HepG2 (cell line): Measurements from ENCODE around the gene MFAP2. TPM values are rescaled to one million over a fixed set of nuclear protein-coding genes. Genes with fewer than 3 reads are reported as not detected.

Source experiments
- ATAC-seq: fragments of 200-7000 bp; cut with Tn5 transposase; 3 replicates; pipeline ENCODE4 v1.9.1; 2020; ENCODE audit warnings: mild to moderate bottlenecking, moderate library complexity
- BruUV-seq: library from RNA; stranded (reverse); fragments of 400-500 nt; replicated peaks from 2 replicates; lab custom pipeline; 2021; lab: Mats Ljungman, UMichigan
- CTCF ChIA-PET: fragments of 300-600 bp; formaldehyde crosslinking; extraction: SDS; loops from one replicate; lab custom pipeline; 2021; ENCODE audit warnings: low total read pairs, inconsistent platforms, low intra/inter-chr PET ratio; lab: Yijun Ruan, JAX
- POLR2A ChIA-PET: fragments of 350-600 bp; sonication (Branson Sonifier 250); formaldehyde crosslinking; loops from one replicate; lab custom pipeline; 2020; ENCODE audit warnings: antibody characterized with exemption, inconsistent platforms; lab: Yijun Ruan, JAX
- DNase-seq: peaks from one replicate; pipeline ENCODE4 v3.0.0-alpha.2; 2015; ENCODE audit warnings: low spot score
- FAIRE-seq: peaks from 3 replicates; lab custom pipeline; 2011; peaks lifted over from hg19 to GRCh38; lab: Jason Lieb, UNC
- H2AFZ ChIP-seq: one replicate; pipeline ENCODE4 v1.6.1; 2011; ENCODE audit warnings: low read length, inconsistent platforms
- H3K27ac ChIP-seq: fragments of 300-600 bp; 3 replicates; pipeline ENCODE4 v1.8.0; 2011; ENCODE audit warnings: mixed run types, mild to moderate bottlenecking, mixed read lengths, low read length, inconsistent platforms; ENCODE audit not compliant: insufficient read depth; ENCODE audit errors: extremely low read length
- H3K27me3 ChIP-seq, 2 experiments: fragments of 200-600 bp in 1 of 2; 2 replicates in 1 of 2; 3 replicates in 1 of 2; pipeline versions ENCODE4 v1.6.0 to v1.8.0; 2011; ENCODE audit warnings: low read length in 2 of 2, mild to moderate bottlenecking in 2 of 2, moderate library complexity in 2 of 2, inconsistent platforms in 1 of 2; ENCODE audit not compliant: insufficient read depth in 2 of 2, control insufficient read depth in 1 of 2
- H3K36me3 ChIP-seq, 2 experiments: fragments of 200-600 bp in 1 of 2; replicated peaks in 1 of 2; 2 replicates in 1 of 2; 3 replicates in 1 of 2; pipeline versions ENCODE4 v1.5.1 to v1.8.0; 2011; ENCODE audit warnings: low read length in 2 of 2, inconsistent platforms in 1 of 2; ENCODE audit not compliant: insufficient read depth in 2 of 2, control insufficient read depth in 1 of 2
- H3K4me1 ChIP-seq: 2 replicates; pipeline ENCODE4 v1.5.1; 2012; ENCODE audit warnings: low read length, inconsistent platforms; ENCODE audit not compliant: insufficient read depth
- H3K4me2 ChIP-seq: 2 replicates; pipeline ENCODE4 v1.6.0; 2011; ENCODE audit warnings: low read depth, low read length, inconsistent platforms
- H3K4me3 ChIP-seq, 3 experiments: fragments of 200-600 bp in 1 of 3; sonication (generic), shearing (Covaris generic) in 1 of 3; replicated peaks in 1 of 3; 2 replicates each; pipeline ENCODE4 v1.5.1; 2011 to 2016; ENCODE audit warnings: low read length in 3 of 3, inconsistent platforms in 2 of 3, low read depth in 2 of 3, mild to moderate bottlenecking in 2 of 3, control low read depth in 1 of 3, mixed read lengths in 1 of 3; ENCODE audit not compliant: insufficient read depth in 1 of 3
- H3K79me2 ChIP-seq: one replicate; pipeline ENCODE4 v1.6.1; 2011; ENCODE audit warnings: low read length, inconsistent platforms; ENCODE audit not compliant: insufficient read depth
- H3K9ac ChIP-seq: 2 replicates; pipeline ENCODE4 v1.6.0; 2011; ENCODE audit warnings: mild to moderate bottlenecking, low read depth, low read length, inconsistent platforms; ENCODE audit not compliant: insufficient read depth
- H3K9me3 ChIP-seq: 2 replicates; pipeline ENCODE4 v1.5.1; 2012; ENCODE audit warnings: mild to moderate bottlenecking, low read length
- H4K20me1 ChIP-seq: 2 replicates; pipeline ENCODE4 v1.6.0; 2011; ENCODE audit warnings: inconsistent platforms, mild to moderate bottlenecking, low read length, moderate library complexity; ENCODE audit not compliant: insufficient read depth
- BCLAF1 ChIP-seq: fragments of 450-650 bp; IDR thresholded peaks from 2 replicates; pipeline ENCODE4 v1.6.1; 2017; ENCODE audit warnings: mild to moderate bottlenecking
- JUNB ChIP-seq: sonication (generic); formaldehyde crosslinking; IDR thresholded peaks from 2 replicates; pipeline ENCODE4 v1.8.0; 2022; ENCODE audit warnings: missing genetic modification reagents, mild to moderate bottlenecking, borderline replicate concordance
- MATR3 ChIP-seq: sonication (generic); formaldehyde crosslinking; IDR thresholded peaks from 2 replicates; pipeline ENCODE4 v1.4.0; 2020; ENCODE audit warnings: missing genetic modification reagents
- RAD21 ChIP-seq: fragments of 450-650 bp; formaldehyde crosslinking; IDR thresholded peaks from 2 replicates; pipeline ENCODE4 v1.5.0; 2020; ENCODE audit warnings: mild to moderate bottlenecking
- ZNF713 ChIP-seq: sonication (generic); formaldehyde crosslinking; IDR thresholded peaks from 2 replicates; pipeline ENCODE4 v1.4.0; 2020; ENCODE audit warnings: mild to moderate bottlenecking, missing genetic modification reagents
- ZNF777 ChIP-seq: sonication (generic); formaldehyde crosslinking; IDR thresholded peaks from 2 replicates; pipeline ENCODE4 v1.4.0; 2020; ENCODE audit warnings: missing genetic modification reagents
- ZUFSP ChIP-seq: sonication (generic); formaldehyde crosslinking; IDR thresholded peaks from 2 replicates; pipeline ENCODE4 v1.9.0; 2021; ENCODE audit warnings: missing genetic modification reagents, mild to moderate bottlenecking, borderline replicate concordance
- WGBS: methylation state at CpG from one replicate; pipeline ENCODE4 v1.1.6; 2017; ENCODE audit warnings: low lambda C conversion rate; 5-methylcytosine and 5-hydroxymethylcytosine counted together
- in situ Hi-C: cut with HindIII; loops from 2 replicates; pipeline ENCODE4 v1.10.0; 2017; ENCODE audit warnings: low pct_unique_long_range_greater_than_20kb; ENCODE audit not compliant: extremely low pct_ligation_motif_present
- intact Hi-C: fragments of 100-400 bp; cut with micrococcal nuclease; formaldehyde crosslinking; loops from one replicate; pipeline ENCODE4 v1.10.0; 2022; ENCODE audit not compliant: unreplicated experiment
- polyA plus RNA-seq, 8 experiments: library from polyadenylated mRNA; depleted of rRNA in 3 of 8; stranded (reverse) in 7 of 8; unstranded in 1 of 8; fragments of >200 nt; fragmentation: Illumina TruSeq in 4 of 8; extraction: Trizol in 4 of 8; gene quantifications; 2 replicates each; pipeline versions ENCODE4 v1.2.1 to v1.2.3, GENCODE V29; 2011 to 2016; ENCODE audit warnings: low read depth in 4 of 8, missing spikeins in 1 of 8, mixed read lengths in 1 of 8; ENCODE audit not compliant: insufficient read depth in 1 of 8
- total RNA-seq, 5 experiments: library from RNA; depleted of rRNA; stranded (reverse); fragments of >200 nt; fragmentation: Illumina TruSeq; extraction: Trizol; gene quantifications; 2 replicates each; pipeline ENCODE4 v1.2.3, GENCODE V29; 2016; ENCODE audit warnings: low read depth in 1 of 5

MFAP2 gene
- total and polyA plus RNA-seq, 2 of the 13 experiments (the other 11 are each of a cell fraction or from before 2014, with no cell fraction given), result 1.1 to 1.4 TPM

DNA sequence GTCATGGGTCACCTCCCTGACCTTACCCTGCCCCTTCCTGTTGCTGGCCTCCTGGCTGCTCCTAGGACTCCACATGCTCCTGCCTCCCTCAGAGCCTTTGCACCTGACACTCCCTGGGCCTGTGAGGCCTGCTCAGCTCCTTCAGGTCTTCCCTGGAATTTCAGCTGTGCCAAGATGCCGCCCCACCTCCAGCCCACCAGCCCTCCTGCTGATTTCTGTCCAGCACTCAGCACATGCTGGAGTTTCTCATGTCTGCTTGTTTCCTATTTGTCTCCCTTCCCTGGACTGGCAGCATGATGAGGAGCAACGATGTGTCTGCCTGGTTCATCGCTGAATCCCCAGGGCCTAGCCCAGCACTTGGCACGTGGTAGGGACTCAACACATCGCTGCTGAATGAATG is 3.0 kb downstream of the MFAP2 start:
- in situ Hi-C loops, result no loop called here
- Histone ChIP-seq H3K9ac (no peak overlapping the region), H3K9me3 (no peaks in the 10 kb centered on the region), H3K79me2 (no peaks in the 10 kb centered on the region), H3K4me1 (peaks cover 24% of the 10 kb centered on the region), H3K36me3 (no peaks in the 10 kb centered on the region), H4K20me1 (no peaks in the 10 kb centered on the region), H3K27ac (no peak overlapping the region)
- intact Hi-C loops, result no loop called here
- ATAC-seq, result no peak
- FAIRE-seq, result no peak
- ChIA-PET POLR2A (no interaction called here), CTCF (no interaction called here)
- WGBS, result 84% methylated on average over 5 of the region's 5 CpGs
- DNase-seq, result no peak
- no TSS peak for BruUV-seq
- TF ChIP-seq ZNF777 (CRISPR knock-in tag) (no peak), JUNB (CRISPR knock-in tag) (no peak), MATR3 (CRISPR knock-in tag) (no peak), RAD21 (no peak), BCLAF1 (no peak), ZUFSP (CRISPR knock-in tag) (no peak), ZNF713 (CRISPR knock-in tag) (no peak)
- TF ChIP-seq, all 625 proteins: peak for 0
- Histone ChIP-seq H3K27me3 (peaks cover 4 to 34% of the 10 kb centered on the region in 2 experiments; a peak in 4 of 5 replicates), H3K4me3 (no peak overlapping the region), H3K4me2 (no peak overlapping the region), H2AFZ (no peak overlapping the region)
